C4-2B (cell line): ENCODE measurements around the gene RPN1.

Experiments used
- H3K27ac ChIP-seq: fragments of 450-650 bp; 2 replicates; pipeline ENCODE4 v1.5.1; 2017
- ZFX ChIP-seq: fragments of 450-650 bp; IDR thresholded peaks from 2 replicates; pipeline ENCODE4 v1.6.1; 2017
- TF ChIP-seq, protein P1 (sequence below): fragments of 450-650 bp; conservative IDR thresholded peaks from 2 replicates; pipeline ENCODE4 v1.5.1; 2017; ENCODE audit warnings: mild to moderate bottlenecking

Gene RPN1

DNA sequence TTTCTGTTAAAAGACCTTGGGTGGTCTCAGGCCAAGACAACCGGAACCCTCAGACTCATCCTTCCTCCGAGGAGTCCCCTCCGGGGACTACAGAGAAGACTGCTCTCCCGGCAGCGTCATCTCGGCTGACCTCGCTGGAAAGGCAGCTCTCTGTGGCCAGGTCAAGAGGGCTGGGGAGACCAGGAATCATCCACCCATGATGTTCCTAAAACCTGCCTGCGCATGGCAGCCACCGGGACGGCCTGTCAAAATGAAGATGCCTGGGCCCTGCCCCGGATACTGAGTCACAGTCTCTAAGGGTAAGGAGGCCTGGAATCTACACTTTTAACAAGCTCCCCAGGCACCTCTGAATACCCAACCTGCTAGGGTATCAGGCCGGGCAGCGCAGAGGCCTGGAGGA lies 78.6 kb downstream of the RPN1 start:
- TF ChIP-seq, protein P1, sequence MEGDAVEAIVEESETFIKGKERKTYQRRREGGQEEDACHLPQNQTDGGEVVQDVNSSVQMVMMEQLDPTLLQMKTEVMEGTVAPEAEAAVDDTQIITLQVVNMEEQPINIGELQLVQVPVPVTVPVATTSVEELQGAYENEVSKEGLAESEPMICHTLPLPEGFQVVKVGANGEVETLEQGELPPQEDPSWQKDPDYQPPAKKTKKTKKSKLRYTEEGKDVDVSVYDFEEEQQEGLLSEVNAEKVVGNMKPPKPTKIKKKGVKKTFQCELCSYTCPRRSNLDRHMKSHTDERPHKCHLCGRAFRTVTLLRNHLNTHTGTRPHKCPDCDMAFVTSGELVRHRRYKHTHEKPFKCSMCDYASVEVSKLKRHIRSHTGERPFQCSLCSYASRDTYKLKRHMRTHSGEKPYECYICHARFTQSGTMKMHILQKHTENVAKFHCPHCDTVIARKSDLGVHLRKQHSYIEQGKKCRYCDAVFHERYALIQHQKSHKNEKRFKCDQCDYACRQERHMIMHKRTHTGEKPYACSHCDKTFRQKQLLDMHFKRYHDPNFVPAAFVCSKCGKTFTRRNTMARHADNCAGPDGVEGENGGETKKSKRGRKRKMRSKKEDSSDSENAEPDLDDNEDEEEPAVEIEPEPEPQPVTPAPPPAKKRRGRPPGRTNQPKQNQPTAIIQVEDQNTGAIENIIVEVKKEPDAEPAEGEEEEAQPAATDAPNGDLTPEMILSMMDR = no peak
- TF ChIP-seq ZFX = no peak

More for the DNA sequence above, 78.6 kb downstream of the RPN1 start:
- H3K27ac ChIP-seq = no peak overlapping the region
